GM12873 (cell line): ENCODE results near the gene AP1S1.

ENCODE experiments used
- TF ChIP-seq, protein P1 (sequence below): IDR thresholded peaks from 2 replicates; pipeline ENCODE4 v1.5.1; 2012; ENCODE audit warnings: low read depth, mild to moderate bottlenecking, moderate library complexity, low read length, control low read depth; ENCODE audit not compliant: insufficient read depth; ENCODE audit errors: missing control alignments

AP1S1 gene

DNA sequence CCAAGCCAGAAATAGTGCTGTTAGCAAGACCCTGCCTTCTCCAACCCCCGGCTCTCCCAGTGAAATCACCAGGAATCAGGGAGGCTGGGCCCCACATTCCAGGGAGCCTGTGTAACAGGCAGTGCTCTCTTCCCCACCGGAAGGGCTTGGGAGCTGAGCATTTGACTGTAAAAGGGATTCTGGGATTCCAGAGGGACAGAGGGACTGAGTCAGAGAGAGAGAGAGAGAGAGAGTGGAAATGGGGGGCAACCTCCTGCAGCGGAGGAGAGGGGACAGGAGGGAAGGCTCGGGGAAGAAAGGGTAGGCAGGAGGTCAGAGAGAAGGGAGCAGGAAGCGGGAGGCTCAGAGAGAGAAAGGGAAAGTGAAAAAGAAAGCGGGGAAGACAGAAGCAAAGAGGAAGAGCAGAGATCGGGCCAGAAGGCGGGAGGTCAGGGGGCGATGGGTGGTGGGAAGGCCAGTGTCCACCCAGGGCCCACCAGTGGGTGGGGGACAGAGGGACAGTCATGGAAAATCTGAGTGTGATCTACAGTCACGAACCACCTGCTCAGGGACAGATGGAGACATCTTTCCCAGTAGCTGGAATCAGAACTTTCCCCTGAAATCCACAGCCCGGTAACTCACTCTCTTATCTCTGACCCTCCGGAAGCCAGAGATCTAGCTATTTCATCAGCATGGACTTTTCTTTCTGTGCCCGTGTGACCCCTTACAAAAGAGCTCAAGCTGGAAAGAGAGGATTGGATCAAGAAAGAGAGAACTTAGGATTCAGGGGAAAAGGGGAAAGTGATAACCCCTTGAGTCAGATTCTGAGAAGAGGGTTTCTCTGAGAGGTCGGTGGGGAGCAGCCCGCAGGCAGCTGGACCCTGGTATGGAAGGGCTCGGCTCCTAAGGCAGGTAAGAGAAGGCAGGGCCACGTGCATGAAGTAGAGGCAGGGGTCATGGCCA, 32.0 kb upstream of the AP1S1 start:
- TF ChIP-seq, protein P1, sequence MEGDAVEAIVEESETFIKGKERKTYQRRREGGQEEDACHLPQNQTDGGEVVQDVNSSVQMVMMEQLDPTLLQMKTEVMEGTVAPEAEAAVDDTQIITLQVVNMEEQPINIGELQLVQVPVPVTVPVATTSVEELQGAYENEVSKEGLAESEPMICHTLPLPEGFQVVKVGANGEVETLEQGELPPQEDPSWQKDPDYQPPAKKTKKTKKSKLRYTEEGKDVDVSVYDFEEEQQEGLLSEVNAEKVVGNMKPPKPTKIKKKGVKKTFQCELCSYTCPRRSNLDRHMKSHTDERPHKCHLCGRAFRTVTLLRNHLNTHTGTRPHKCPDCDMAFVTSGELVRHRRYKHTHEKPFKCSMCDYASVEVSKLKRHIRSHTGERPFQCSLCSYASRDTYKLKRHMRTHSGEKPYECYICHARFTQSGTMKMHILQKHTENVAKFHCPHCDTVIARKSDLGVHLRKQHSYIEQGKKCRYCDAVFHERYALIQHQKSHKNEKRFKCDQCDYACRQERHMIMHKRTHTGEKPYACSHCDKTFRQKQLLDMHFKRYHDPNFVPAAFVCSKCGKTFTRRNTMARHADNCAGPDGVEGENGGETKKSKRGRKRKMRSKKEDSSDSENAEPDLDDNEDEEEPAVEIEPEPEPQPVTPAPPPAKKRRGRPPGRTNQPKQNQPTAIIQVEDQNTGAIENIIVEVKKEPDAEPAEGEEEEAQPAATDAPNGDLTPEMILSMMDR = no peak

DNA sequence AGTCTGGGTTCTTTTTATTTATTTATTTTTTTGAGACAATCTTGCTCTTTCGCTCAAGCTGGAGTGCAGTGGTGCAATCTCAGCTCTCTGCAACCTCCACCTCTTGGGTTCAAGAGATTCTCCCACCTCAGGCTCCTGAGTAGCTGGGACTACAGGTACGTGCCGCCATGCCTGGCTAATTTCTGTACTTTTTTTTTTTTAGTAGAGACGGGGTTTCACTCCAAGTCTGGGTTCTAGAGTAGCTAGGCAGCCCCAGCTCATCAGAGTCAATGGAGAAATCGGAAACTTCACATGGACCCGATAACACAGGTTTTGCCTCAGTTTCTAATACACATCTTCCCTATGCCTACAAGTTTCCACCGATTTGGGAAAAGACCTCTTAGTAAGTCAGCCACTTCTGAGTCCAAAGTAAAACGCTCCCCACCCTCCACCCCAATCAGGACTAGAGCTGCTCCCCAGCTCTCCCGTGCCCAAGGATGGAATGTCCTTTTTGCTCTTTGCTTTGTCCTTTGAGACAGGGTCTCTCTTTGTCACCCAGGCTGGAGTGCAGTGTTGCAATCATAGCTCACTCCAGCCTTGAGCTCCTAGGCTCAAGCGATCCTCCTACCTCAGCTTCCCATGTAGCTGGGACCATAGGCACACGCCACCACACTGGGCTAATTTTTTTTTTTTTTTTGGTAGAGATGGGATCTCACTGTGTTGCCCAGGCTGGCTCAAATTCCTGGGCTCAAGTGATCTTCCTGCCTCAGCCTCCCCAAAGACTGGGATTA, 31.2 kb upstream of the AP1S1 start:
- TF ChIP-seq, protein P1 = no peak

DNA sequence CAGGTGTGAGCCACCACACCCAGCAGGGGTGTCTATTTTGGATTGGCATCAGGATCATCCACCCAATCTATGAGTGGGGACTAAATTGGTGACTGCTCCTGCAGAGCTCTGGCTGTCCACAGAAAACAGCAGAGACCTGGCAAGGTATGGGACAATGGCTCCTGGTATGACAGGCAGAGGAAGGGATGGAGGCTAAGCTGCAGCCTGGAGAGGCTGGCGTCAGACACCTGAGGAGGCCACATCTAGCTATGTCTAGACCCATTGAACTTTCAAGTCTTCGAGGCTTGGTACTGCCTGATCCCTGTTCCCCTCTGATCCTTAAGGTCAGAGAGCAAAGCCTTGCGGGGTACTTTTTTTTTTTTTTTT, 30.6 kb upstream of the AP1S1 start:
- TF ChIP-seq, protein P1 = no peak

DNA sequence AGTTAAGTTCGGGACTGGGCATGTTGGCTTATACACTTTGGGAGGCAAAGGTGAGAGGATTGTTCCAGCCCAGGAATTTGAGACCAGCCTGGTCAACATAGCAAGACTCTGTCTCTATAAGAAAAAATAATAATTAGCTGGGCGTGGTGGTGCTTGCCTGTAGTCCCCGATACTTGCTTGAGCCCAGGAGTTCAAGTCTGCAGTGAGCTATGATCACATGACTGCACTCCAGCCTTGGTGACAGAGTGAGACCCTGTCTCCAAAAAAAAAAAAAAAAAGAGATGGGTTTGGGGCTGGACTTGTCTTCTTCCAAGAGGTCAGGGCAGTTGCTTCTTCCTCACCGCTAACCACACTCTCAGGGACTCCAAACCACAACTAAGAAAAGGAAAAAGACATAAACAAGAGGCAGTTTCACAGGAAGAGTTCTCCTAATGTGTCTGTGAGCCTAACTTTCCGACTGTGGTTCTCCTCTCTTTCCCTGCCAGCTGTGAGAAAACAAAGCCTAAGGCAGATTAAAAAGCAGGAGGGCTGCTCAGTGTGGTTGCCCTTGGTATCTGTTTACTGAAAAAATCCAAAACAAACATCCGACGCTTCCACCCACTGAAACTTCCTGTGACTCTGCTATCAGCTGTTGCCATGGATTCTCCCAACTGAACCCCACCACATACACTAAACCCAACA, 29.8 kb upstream of the AP1S1 start:
- TF ChIP-seq, protein P1 = no peak

DNA sequence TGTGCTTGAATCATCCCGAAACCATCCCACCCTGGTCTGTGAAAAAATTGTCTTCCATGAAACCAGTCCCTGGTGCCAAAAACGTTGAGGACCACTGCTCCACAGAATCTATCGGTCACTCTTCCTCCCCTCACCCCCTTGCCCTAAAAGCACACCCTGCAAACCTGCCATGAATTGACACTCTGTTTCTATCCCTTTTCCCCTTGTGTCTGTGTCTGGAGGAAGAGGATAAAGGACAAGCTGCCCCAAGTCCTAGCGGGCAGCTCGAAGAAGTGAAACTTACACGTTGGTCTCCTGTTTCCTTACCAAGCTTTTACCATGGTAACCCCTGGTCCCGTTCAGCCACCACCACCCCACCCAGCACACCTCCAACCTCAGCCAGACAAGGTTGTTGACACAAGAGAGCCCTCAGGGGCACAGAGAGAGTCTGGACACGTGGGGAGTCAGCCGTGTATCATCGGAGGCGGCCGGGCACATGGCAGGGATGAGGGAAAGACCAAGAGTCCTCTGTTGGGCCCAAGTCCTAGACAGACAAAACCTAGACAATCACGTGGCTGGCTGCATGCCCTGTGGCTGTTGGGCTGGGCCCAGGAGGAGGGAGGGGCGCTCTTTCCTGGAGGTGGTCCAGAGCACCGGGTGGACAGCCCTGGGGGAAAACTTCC, 28.2 kb upstream of the AP1S1 start:
- TF ChIP-seq, protein P1 = no peak

DNA sequence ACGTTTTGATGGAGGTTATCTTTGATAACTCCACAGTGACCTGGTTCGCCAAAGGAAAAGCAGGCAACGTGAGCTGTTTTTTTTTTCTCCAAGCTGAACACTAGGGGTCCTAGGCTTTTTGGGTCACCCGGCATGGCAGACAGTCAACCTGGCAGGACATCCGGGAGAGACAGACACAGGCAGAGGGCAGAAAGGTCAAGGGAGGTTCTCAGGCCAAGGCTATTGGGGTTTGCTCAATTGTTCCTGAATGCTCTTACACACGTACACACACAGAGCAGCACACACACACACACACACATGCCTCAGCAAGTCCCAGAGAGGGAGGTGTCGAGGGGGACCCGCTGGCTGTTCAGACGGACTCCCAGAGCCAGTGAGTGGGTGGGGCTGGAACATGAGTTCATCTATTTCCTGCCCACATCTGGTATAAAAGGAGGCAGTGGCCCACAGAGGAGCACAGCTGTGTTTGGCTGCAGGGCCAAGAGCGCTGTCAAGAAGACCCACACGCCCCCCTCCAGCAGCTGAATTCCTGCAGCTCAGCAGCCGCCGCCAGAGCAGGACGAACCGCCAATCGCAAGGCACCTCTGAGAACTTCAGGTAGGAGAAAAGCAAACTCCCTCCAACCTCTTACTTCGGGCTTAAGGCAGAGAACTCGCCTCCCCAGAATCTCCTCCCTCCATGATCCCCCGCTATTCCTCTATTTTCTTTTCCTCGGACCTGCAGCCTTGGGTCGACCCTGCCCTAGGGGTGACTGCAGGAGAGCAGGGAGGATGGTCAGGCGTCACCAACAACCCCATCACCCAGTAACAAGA, 27.4 kb upstream of the AP1S1 start, which contains the start of gene SERPINE1:
Gene SERPINE1, plus strand, starts transcription at position 454 of the 809 bp plus-strand sequence. CDS start 1,290 bp downstream, outside the sequence.
- TF ChIP-seq, protein P1 = peak; percentile 44
